Fibroblast of lung (primary cell): ENCODE data around the gene KLF4. TPM values are rescaled to one million over a fixed set of nuclear protein-coding genes. Genes with fewer than 3 reads are reported as not detected.

Experiments
- DNase-seq, 2 donors: peaks; one replicate each; pipeline versions ENCODE4 v3.0.0 to v3.0.0-alpha.2; 2010; ENCODE audit warnings: low read depth in 2 of 2
- H2AFZ ChIP-seq: 2 replicates; pipeline ENCODE4 v1.5.1; 2012; ENCODE audit warnings: low read length, control low read depth, inconsistent platforms
- H3K27ac ChIP-seq: 2 replicates; pipeline ENCODE4 v1.5.1; 2011; ENCODE audit warnings: low read length, control low read depth; ENCODE audit not compliant: insufficient read depth
- H3K27me3 ChIP-seq: 2 replicates; pipeline ENCODE4 v1.5.1; 2011; ENCODE audit warnings: mild to moderate bottlenecking, low read length; ENCODE audit not compliant: control insufficient read depth, insufficient read depth
- H3K36me3 ChIP-seq: 2 replicates; pipeline ENCODE4 v1.5.1; 2011; ENCODE audit warnings: low read length; ENCODE audit not compliant: control insufficient read depth, insufficient read depth
- H3K4me1 ChIP-seq: 2 replicates; pipeline ENCODE4 v1.5.1; 2011; ENCODE audit warnings: low read length; ENCODE audit not compliant: control insufficient read depth, insufficient read depth; ENCODE audit errors: extremely low read depth
- H3K4me2 ChIP-seq: 2 replicates; pipeline ENCODE4 v1.5.1; 2011; ENCODE audit warnings: low read length, control low read depth; ENCODE audit not compliant: insufficient read depth; ENCODE audit errors: extremely low read depth
- H3K4me3 ChIP-seq, 4 experiments: fragments of 200-600 bp in 1 of 4; sonication (generic) in 1 of 4; replicated peaks in 1 of 4; 2 replicates each; pipeline ENCODE4 v1.5.1; 2011 to 2016; ENCODE audit warnings: low read length in 4 of 4, low read depth in 3 of 4, mild to moderate bottlenecking in 3 of 4, control low read depth in 2 of 4, inconsistent platforms in 1 of 4, mixed read lengths in 1 of 4; ENCODE audit not compliant: insufficient read depth in 1 of 4; ENCODE audit errors: control extremely low read depth in 1 of 4
- H3K79me2 ChIP-seq: 2 replicates; pipeline ENCODE4 v1.5.1; 2012; ENCODE audit warnings: mild to moderate bottlenecking, low read length, inconsistent platforms; ENCODE audit not compliant: control insufficient read depth, insufficient read depth
- H3K9ac ChIP-seq: 2 replicates; pipeline ENCODE4 v1.5.1; 2011; ENCODE audit warnings: mild to moderate bottlenecking, low read length, control low read depth; ENCODE audit not compliant: insufficient read depth
- H3K9me3 ChIP-seq: 2 replicates; pipeline ENCODE4 v1.5.1; 2012; ENCODE audit warnings: low read depth, low read length; ENCODE audit not compliant: control insufficient read depth, insufficient read depth
- H4K20me1 ChIP-seq: 2 replicates; pipeline ENCODE4 v1.5.1; 2011; ENCODE audit warnings: low read length; ENCODE audit not compliant: control insufficient read depth, insufficient read depth; ENCODE audit errors: extremely low read depth
- CTCF ChIP-seq, 2 donors: IDR thresholded peaks in 1 of 2; conservative IDR thresholded peaks in 1 of 2; 1 replicate in 1 of 2; 2 replicates in 1 of 2; pipeline ENCODE4 v1.5.1; 2011 to 2012; ENCODE audit warnings: low read length in 2 of 2, control low read depth in 1 of 2, inconsistent platforms in 1 of 2, low read depth in 1 of 2, mild to moderate bottlenecking in 1 of 2
- EZH2 ChIP-seq: IDR thresholded peaks from 2 replicates; pipeline ENCODE4 v1.5.1; 2012; ENCODE audit warnings: low read length, control low read depth, mild to moderate bottlenecking; ENCODE audit errors: missing control alignments
- polyA plus RNA-seq, 2 donors: library from polyadenylated mRNA; depleted of rRNA in 1 of 2; stranded (reverse) in 1 of 2; unstranded in 1 of 2; fragments of >200 nt; gene quantifications; 2 replicates each; pipeline ENCODE4 v1.2.1, GENCODE V29; 2011 to 2012; ENCODE audit warnings: missing spikeins in 1 of 2
- total RNA-seq: library from RNA; depleted of rRNA; stranded (reverse); fragments of >200 nt; gene quantifications from 2 replicates; pipeline ENCODE4 v1.2.1, GENCODE V29; 2014

The KLF4 gene
- total and polyA plus RNA-seq, 2 donors (not counting 1 experiment from before 2014, with no cell fraction given), result 10.3 to 32.7 TPM

- DNase-seq, result no peak
- H3K36me3 ChIP-seq, result no peaks in the 10 kb centered on the region
- no peaks in the 10 kb centered on the region for H3K4me1 ChIP-seq
- no peaks in the 10 kb centered on the region for H4K20me1 ChIP-seq
- H3K27ac ChIP-seq, result no peak overlapping the region
- no peaks in the 10 kb centered on the region for H3K9me3 ChIP-seq
- TF ChIP-seq CTCF (conservative IDR thresholded peaks at IDR 0.05 in 1 of 2, IDR thresholded peaks at IDR 0.05 in 1 of 2; ENCODE audit: low read depth in 1 of 2, low read length in 2 of 2) (no peak), EZH2 (no peak)
- H2AFZ ChIP-seq, result no peak overlapping the region
- H3K4me2 ChIP-seq, result no peak overlapping the region
- no peak overlapping the region for H3K4me3 ChIP-seq
- H3K9ac ChIP-seq, result no peak overlapping the region
- no peaks in the 10 kb centered on the region for H3K79me2 ChIP-seq
- H3K27me3 ChIP-seq, result no peaks in the 10 kb centered on the region
These were observed 18.0 kb downstream of the KLF4 start for GRCh38 chr9:107471552-107471951.

- H2AFZ ChIP-seq, result no peak overlapping the region
- no peaks in the 10 kb centered on the region for H3K79me2 ChIP-seq
- no peak overlapping the region for H3K4me3 ChIP-seq
- H3K36me3 ChIP-seq, result no peaks in the 10 kb centered on the region
- H3K27ac ChIP-seq, result no peak overlapping the region
- H3K4me1 ChIP-seq, result no peaks in the 10 kb centered on the region
- no peaks in the 10 kb centered on the region for H4K20me1 ChIP-seq
- no peak overlapping the region for H3K9ac ChIP-seq
- H3K27me3 ChIP-seq, result no peaks in the 10 kb centered on the region
- TF ChIP-seq EZH2, result no peak
- no peak for TF ChIP-seq CTCF (conservative IDR thresholded peaks at IDR 0.05 in 1 of 2, IDR thresholded peaks at IDR 0.05 in 1 of 2; ENCODE audit: low read depth in 1 of 2, low read length in 2 of 2)
- H3K4me2 ChIP-seq, result no peak overlapping the region
- H3K9me3 ChIP-seq, result no peaks in the 10 kb centered on the region
- DNase-seq, result no peak
These were observed 22.2 kb downstream of the KLF4 start for GRCh38 chr9:107467416-107467815.

- TF ChIP-seq EZH2 (no peak), CTCF (conservative IDR thresholded peaks at IDR 0.05 in 1 of 2, IDR thresholded peaks at IDR 0.05 in 1 of 2; ENCODE audit: low read depth in 1 of 2, low read length in 2 of 2) (no peak)
- Histone ChIP-seq H3K4me3 (no peak overlapping the region), H2AFZ (no peak overlapping the region), H3K36me3 (no peaks in the 10 kb centered on the region), H3K4me1 (no peaks in the 10 kb centered on the region), H3K4me2 (no peak overlapping the region), H3K27ac (no peak overlapping the region), H3K27me3 (no peaks in the 10 kb centered on the region), H3K9me3 (no peaks in the 10 kb centered on the region), H3K79me2 (no peaks in the 10 kb centered on the region), H4K20me1 (no peaks in the 10 kb centered on the region), H3K9ac (no peak overlapping the region)
- no peak for DNase-seq
These were observed 22.7 kb downstream of the KLF4 start for GRCh38 chr9:107466826-107467225.
